K562 (cell line): Measurements from ENCODE around the gene LRRC8A. TPM values are rescaled to one million over a fixed set of nuclear protein-coding genes. Genes with fewer than 3 reads are reported as not detected.

Source experiments
- ARNT ChIP-seq, 2 experiments: fragments of 450-650 bp; IDR thresholded peaks; 2 replicates each; pipeline ENCODE4 v1.6.1; 2016; ENCODE audit warnings: mild to moderate bottlenecking in 1 of 2
- ATF3 ChIP-seq, 2 experiments: fragments of 450-650 bp in 1 of 2; sonication (generic) in 1 of 2; formaldehyde crosslinking in 1 of 2; IDR thresholded peaks in 1 of 2; conservative IDR thresholded peaks in 1 of 2; 2 replicates each; pipeline versions ENCODE4 v1.6.1 to v1.8.1; 2016 to 2023; ENCODE audit warnings: mild to moderate bottlenecking in 2 of 2, moderate library complexity in 2 of 2, inconsistent platforms in 1 of 2, missing genetic modification reagents in 1 of 2
- CBFA2T3 ChIP-seq: fragments of 450-650 bp; IDR thresholded peaks from 2 replicates; pipeline ENCODE4 v1.6.1; 2017
- CREM ChIP-seq: IDR thresholded peaks from 2 replicates; pipeline ENCODE4 v1.6.1; 2014; ENCODE audit warnings: antibody characterized with exemption, low read depth
- ERF ChIP-seq: fragments of 450-650 bp; formaldehyde crosslinking; IDR thresholded peaks from 2 replicates; pipeline ENCODE4 v1.4.0; 2020; ENCODE audit warnings: mild to moderate bottlenecking, mixed read lengths
- FOSL1 ChIP-seq: fragments of 200-800 bp; sonication (Bioruptor generic); conservative IDR thresholded peaks from 2 replicates; pipeline ENCODE4 v1.6.1; 2016; ENCODE audit warnings: missing genetic modification characterization, missing compliant biosample characterization
- HMG20A ChIP-seq: fragments of 450-650 bp; formaldehyde crosslinking; conservative IDR thresholded peaks from 2 replicates; pipeline ENCODE4 v1.4.0; 2020; ENCODE audit warnings: mild to moderate bottlenecking, mixed read lengths
- HNRNPUL1 ChIP-seq: fragments of 200-400 bp; formaldehyde crosslinking; IDR thresholded peaks from 2 replicates; pipeline ENCODE4 v1.6.1; 2017; ENCODE audit warnings: low read length
- KLF16 ChIP-seq: IDR thresholded peaks from 2 replicates; pipeline ENCODE4 v1.6.1; 2016; ENCODE audit warnings: antibody characterized with exemption
- LEF1 ChIP-seq: fragments of 450-650 bp; IDR thresholded peaks from 2 replicates; pipeline ENCODE4 v1.6.1; 2016; ENCODE audit warnings: mild to moderate bottlenecking
- MAFF ChIP-seq: IDR thresholded peaks from 2 replicates; pipeline ENCODE4 v1.6.1; 2012; ENCODE audit warnings: low read length, improper control_type of control experiment
- NCOA6 ChIP-seq: fragments of 450-650 bp; IDR thresholded peaks from 2 replicates; pipeline ENCODE4 v1.6.1; 2017; ENCODE audit warnings: mild to moderate bottlenecking
- NFE2 ChIP-seq: IDR thresholded peaks from 2 replicates; pipeline ENCODE4 v1.6.1; 2014; ENCODE audit warnings: antibody characterized with exemption, low read depth
- PYGO2 ChIP-seq: fragments of 450-650 bp; IDR thresholded peaks from 2 replicates; pipeline ENCODE4 v1.6.1; 2016; ENCODE audit warnings: mild to moderate bottlenecking, missing genetic modification characterization, moderate library complexity, missing compliant biosample characterization
- RAD21 ChIP-seq, 2 experiments: fragments of 250-450 bp in 1 of 2; fragments of 450-650 bp in 1 of 2; sonication (Bioruptor Pico) in 1 of 2; formaldehyde crosslinking in 1 of 2; IDR thresholded peaks in 1 of 2; conservative IDR thresholded peaks in 1 of 2; 2 replicates each; pipeline versions ENCODE4 v1.4.0 to v1.8.0; 2020 to 2022; ENCODE audit warnings: mild to moderate bottlenecking in 2 of 2, moderate library complexity in 1 of 2
- SMARCA5 ChIP-seq: fragments of 450-650 bp; IDR thresholded peaks from 2 replicates; pipeline ENCODE4 v1.6.1; 2016
- SMARCB1 ChIP-seq: IDR thresholded peaks from 2 replicates; pipeline ENCODE4 v1.6.1; 2011; ENCODE audit warnings: improper control_type of control experiment, low read depth; ENCODE audit not compliant: insufficient read length
- THRAP3 ChIP-seq: fragments of 450-650 bp; IDR thresholded peaks from 2 replicates; pipeline ENCODE4 v1.6.1; 2016; ENCODE audit warnings: mild to moderate bottlenecking, inconsistent platforms, borderline replicate concordance
- TSC22D4 ChIP-seq: fragments of 450-650 bp; IDR thresholded peaks from 2 replicates; pipeline ENCODE4 v1.6.1; 2016; ENCODE audit warnings: missing genetic modification characterization, missing biosample characterization, control low read depth
- YY1 ChIP-seq, 3 experiments: IDR thresholded peaks; 2 replicates each; pipeline ENCODE4 v1.6.1; 2011; ENCODE audit warnings: low read length in 2 of 3, mild to moderate bottlenecking in 2 of 3, moderate library complexity in 2 of 3, borderline replicate concordance in 1 of 3, control low read depth in 1 of 3, low read depth in 1 of 3; ENCODE audit not compliant: insufficient read depth in 3 of 3, insufficient replicate concordance in 2 of 3, control insufficient read depth in 1 of 3, insufficient read length in 1 of 3; ENCODE audit errors: extremely low read depth in 1 of 3
- ZNF184 ChIP-seq: sonication (generic); formaldehyde crosslinking; IDR thresholded peaks from 2 replicates; pipeline ENCODE4 v1.5.0; 2020; ENCODE audit warnings: missing genetic modification reagents
- ZNF239 ChIP-seq: fragments of 250-450 bp; sonication (Bioruptor Pico); IDR thresholded peaks from 2 replicates; pipeline ENCODE4 v1.4.0; 2020; ENCODE audit warnings: mild to moderate bottlenecking
- polyA plus RNA-seq, 8 experiments: library from polyadenylated mRNA; depleted of rRNA in 4 of 8; stranded (reverse) in 5 of 8; unstranded in 3 of 8; fragments of >200 nt; fragmentation: Nextera tagmentation in 2 of 8; fragmentation: Illumina TruSeq in 1 of 8; extraction: Ambion mirVana in 2 of 8; extraction: Trizol in 1 of 8; gene quantifications; 2 replicates each; pipeline versions ENCODE4 v1.2.1 to v1.2.3, GENCODE V29; 2011 to 2014; ENCODE audit warnings: inconsistent platforms in 1 of 8, missing spikeins in 1 of 8
- total RNA-seq, 7 experiments: library from RNA; depleted of rRNA in 6 of 7; stranded (reverse); fragments of >200 nt in 6 of 7; fragmentation: Illumina TruSeq in 2 of 7; extraction: Trizol in 2 of 7; gene quantifications; 2 replicates each; pipeline versions ENCODE4 v1.2.1 to v1.2.3, GENCODE V29; 2011 to 2021; ENCODE audit warnings: low replicate concordance in 1 of 7
- TF ChIP-seq, protein P1 (sequence below): sonication (generic); formaldehyde crosslinking; IDR thresholded peaks from 2 replicates; pipeline ENCODE4 v1.8.0; 2023; ENCODE audit warnings: mild to moderate bottlenecking, missing genetic modification reagents

LRRC8A gene
- total and polyA plus RNA-seq, 9 of the 15 experiments (the other 6 are each of a cell fraction or from before 2014, with no cell fraction given): 2.9 to 24.7 (median 8.9) TPM

- TF ChIP-seq, protein P1, sequence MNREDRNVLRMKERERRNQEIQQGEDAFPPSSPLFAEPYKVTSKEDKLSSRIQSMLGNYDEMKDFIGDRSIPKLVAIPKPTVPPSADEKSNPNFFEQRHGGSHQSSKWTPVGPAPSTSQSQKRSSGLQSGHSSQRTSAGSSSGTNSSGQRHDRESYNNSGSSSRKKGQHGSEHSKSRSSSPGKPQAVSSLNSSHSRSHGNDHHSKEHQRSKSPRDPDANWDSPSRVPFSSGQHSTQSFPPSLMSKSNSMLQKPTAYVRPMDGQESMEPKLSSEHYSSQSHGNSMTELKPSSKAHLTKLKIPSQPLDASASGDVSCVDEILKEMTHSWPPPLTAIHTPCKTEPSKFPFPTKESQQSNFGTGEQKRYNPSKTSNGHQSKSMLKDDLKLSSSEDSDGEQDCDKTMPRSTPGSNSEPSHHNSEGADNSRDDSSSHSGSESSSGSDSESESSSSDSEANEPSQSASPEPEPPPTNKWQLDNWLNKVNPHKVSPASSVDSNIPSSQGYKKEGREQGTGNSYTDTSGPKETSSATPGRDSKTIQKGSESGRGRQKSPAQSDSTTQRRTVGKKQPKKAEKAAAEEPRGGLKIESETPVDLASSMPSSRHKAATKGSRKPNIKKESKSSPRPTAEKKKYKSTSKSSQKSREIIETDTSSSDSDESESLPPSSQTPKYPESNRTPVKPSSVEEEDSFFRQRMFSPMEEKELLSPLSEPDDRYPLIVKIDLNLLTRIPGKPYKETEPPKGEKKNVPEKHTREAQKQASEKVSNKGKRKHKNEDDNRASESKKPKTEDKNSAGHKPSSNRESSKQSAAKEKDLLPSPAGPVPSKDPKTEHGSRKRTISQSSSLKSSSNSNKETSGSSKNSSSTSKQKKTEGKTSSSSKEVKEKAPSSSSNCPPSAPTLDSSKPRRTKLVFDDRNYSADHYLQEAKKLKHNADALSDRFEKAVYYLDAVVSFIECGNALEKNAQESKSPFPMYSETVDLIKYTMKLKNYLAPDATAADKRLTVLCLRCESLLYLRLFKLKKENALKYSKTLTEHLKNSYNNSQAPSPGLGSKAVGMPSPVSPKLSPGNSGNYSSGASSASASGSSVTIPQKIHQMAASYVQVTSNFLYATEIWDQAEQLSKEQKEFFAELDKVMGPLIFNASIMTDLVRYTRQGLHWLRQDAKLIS: no peak
- TF ChIP-seq CREM (0 out of 2 replicates have a peak, but pooled peaks have one; percentile 19), PYGO2 (tag) (no peak), RAD21 (CRISPR knock-in tag; conservative IDR thresholded peaks at IDR 0.05 in 1 of 2, IDR thresholded peaks at IDR 0.05 in 1 of 2) (no peak), FOSL1 (no peak), CBFA2T3 (peak; percentile 95), HMG20A (CRISPR knock-in tag) (no peak), NCOA6 (no peak), SMARCB1 (no peak), YY1 (IDR thresholded peaks at IDR 0.05; ENCODE audit: borderline replicate concordance in 1 of 3, control insufficient read depth in 1 of 3, extremely low read depth in 1 of 3, insufficient read depth in 3 of 3, insufficient read length in 1 of 3, insufficient replicate concordance in 2 of 3, low read depth in 1 of 3, low read length in 2 of 3) (peak in 1 of 3 experiments; percentile 43), ATF3 (IDR thresholded peaks at IDR 0.05) (peak; percentile 63), ATF3 (CRISPR knock-in tag; conservative IDR thresholded peaks at IDR 0.05) (0 out of 2 replicates have a peak, but pooled peaks have one; percentile 16), LEF1 (0 out of 2 replicates have a peak, but pooled peaks have one; percentile 23), HNRNPUL1 (no peak), KLF16 (peak; percentile 69; the same call in 1 of the 2 replicates), TSC22D4 (tag) (no peak), ZNF184 (no peak), ZNF239 (no peak), NFE2 (peak; percentile 51; the same call in 1 of the 2 replicates), SMARCA5 (peak; percentile 79; the same call in 1 of the 2 replicates), ERF (CRISPR knock-in tag) (no peak), ARNT (IDR thresholded peaks at IDR 0.05) (no peak), MAFF (peak; percentile 13), THRAP3 (no peak)
Measured at GRCh38 chr9:128870128-128870940, 11.6 kb upstream of the LRRC8A start (continued).
